SK-N-SH treated with all-trans-retinoic acid at 6 μM for 48 hours (cell line): ENCODE measurements around the gene DIP2B.

ENCODE experiments used
- GLIS3 ChIP-seq: fragments of 250-450 bp; sonication (Bioruptor Pico); IDR thresholded peaks from 2 replicates; pipeline ENCODE4 v1.5.0; 2020; ENCODE audit warnings: mild to moderate bottlenecking, moderate library complexity
- RARB ChIP-seq: fragments of 250-450 bp; sonication (Bioruptor Pico); IDR thresholded peaks from 2 replicates; pipeline ENCODE4 v1.8.0; 2021; ENCODE audit warnings: mild to moderate bottlenecking, moderate library complexity
- TCF4 ChIP-seq: fragments of 250-450 bp; sonication (Bioruptor Pico); IDR thresholded peaks from 2 replicates; pipeline ENCODE4 v1.8.0; 2021; ENCODE audit warnings: mild to moderate bottlenecking, moderate library complexity, borderline replicate concordance
- ZFP3 ChIP-seq: fragments of 250-450 bp; sonication (Bioruptor Pico); IDR thresholded peaks from 2 replicates; pipeline ENCODE4 v1.5.0; 2020; ENCODE audit warnings: mild to moderate bottlenecking, moderate library complexity
- TF ChIP-seq, protein P1 (sequence below): fragments of 250-450 bp; sonication (Bioruptor Pico); IDR thresholded peaks from 2 replicates; pipeline ENCODE4 v1.5.0; 2020; ENCODE audit warnings: mild to moderate bottlenecking, moderate library complexity
- TF ChIP-seq, protein P2 (sequence below): fragments of 250-450 bp; sonication (Bioruptor Pico); IDR thresholded peaks from 2 replicates; pipeline ENCODE4 v1.8.0; 2020; ENCODE audit warnings: mild to moderate bottlenecking, moderate library complexity, borderline replicate concordance

DNA sequence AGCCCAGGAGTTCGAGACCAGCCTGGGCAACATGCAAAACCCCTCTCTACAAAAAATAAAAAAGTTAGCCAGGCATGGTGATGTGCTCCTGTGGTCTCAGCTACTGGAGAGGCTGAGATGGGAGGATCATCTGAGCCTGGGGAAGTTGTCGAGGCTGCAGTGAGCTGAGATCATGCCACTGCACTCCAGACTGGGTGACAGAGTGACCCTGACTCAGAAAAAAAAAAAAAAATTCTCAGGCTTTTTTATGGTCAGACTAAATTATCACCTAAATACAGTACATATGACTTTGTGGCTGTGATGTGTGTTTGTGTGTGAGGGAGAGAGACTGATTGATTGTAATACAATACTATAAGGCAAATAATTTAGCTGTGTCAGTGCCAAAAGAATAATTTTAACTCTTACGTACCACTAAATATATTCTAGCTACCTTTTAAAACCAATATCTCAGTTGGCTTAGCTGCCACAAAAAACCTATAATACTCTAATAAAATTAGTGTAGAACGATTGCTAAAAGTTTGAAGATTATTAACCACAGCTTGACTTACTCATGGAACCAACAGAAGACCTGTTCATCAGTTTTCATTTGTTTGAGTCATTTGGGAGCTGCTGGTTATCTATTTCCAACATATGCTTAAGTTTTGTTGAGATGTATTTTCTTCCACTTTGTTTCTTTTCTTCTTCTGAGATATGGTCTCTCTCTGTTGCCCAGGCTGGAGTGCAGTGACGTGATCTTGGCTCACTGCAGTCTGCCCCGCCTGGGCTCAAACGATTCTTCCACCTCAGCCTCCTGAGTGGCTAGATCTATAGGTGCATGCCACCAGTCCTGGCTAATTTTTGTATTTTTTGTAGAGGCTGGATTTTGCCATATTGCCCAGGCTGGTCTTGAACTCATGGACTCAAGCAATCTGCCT is 58.0 kb downstream of the DIP2B start:
- TF ChIP-seq ZFP3 (CRISPR knock-in tag) (no peak), GLIS3 (CRISPR knock-in tag) (no peak), RARB (CRISPR knock-in tag) (no peak), TCF4 (CRISPR knock-in tag) (no peak)
- TF ChIP-seq, protein P1, sequence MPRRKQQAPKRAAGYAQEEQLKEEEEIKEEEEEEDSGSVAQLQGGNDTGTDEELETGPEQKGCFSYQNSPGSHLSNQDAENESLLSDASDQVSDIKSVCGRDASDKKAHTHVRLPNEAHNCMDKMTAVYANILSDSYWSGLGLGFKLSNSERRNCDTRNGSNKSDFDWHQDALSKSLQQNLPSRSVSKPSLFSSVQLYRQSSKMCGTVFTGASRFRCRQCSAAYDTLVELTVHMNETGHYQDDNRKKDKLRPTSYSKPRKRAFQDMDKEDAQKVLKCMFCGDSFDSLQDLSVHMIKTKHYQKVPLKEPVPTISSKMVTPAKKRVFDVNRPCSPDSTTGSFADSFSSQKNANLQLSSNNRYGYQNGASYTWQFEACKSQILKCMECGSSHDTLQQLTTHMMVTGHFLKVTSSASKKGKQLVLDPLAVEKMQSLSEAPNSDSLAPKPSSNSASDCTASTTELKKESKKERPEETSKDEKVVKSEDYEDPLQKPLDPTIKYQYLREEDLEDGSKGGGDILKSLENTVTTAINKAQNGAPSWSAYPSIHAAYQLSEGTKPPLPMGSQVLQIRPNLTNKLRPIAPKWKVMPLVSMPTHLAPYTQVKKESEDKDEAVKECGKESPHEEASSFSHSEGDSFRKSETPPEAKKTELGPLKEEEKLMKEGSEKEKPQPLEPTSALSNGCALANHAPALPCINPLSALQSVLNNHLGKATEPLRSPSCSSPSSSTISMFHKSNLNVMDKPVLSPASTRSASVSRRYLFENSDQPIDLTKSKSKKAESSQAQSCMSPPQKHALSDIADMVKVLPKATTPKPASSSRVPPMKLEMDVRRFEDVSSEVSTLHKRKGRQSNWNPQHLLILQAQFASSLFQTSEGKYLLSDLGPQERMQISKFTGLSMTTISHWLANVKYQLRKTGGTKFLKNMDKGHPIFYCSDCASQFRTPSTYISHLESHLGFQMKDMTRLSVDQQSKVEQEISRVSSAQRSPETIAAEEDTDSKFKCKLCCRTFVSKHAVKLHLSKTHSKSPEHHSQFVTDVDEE = no peak
- TF ChIP-seq, protein P2, sequence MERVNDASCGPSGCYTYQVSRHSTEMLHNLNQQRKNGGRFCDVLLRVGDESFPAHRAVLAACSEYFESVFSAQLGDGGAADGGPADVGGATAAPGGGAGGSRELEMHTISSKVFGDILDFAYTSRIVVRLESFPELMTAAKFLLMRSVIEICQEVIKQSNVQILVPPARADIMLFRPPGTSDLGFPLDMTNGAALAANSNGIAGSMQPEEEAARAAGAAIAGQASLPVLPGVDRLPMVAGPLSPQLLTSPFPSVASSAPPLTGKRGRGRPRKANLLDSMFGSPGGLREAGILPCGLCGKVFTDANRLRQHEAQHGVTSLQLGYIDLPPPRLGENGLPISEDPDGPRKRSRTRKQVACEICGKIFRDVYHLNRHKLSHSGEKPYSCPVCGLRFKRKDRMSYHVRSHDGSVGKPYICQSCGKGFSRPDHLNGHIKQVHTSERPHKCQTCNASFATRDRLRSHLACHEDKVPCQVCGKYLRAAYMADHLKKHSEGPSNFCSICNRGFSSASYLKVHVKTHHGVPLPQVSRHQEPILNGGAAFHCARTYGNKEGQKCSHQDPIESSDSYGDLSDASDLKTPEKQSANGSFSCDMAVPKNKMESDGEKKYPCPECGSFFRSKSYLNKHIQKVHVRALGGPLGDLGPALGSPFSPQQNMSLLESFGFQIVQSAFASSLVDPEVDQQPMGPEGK = no peak
